Measurements from ENCODE around the gene THBD. TPM values are rescaled to one million over a fixed set of nuclear protein-coding genes. Genes with fewer than 3 reads are reported as not detected.
A peak's percentile ranks its signal among the peaks of the same experiment; 100 is the strongest.
"Not testable (repeated sequence)": the region's sequence is repeated elsewhere in the genome, so short reads cannot be mapped to it uniquely, and the experiment has no call there.

The THBD gene
- total and polyA plus RNA-seq, 2 donors, result 1.6 to 16.8 TPM

DNA sequence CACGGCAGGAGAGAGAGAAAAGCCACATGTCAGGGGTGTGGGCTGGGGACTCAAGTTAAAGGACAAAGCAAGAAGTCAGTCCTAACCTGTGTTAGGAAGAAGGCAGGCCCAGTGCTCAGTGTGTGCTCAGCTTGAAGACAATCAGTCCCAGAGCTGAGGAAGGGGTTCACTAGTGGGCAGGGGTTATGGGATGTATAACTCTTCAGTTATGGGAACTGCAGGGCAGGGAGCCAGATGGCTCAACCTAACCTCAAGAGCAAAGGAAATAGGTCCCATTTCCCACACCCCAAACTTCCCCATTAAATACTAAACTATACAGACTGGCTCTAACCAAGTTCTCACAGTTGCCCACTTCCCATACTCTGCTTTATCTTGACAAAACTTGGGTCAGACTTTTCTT lies 21.8 kb downstream of the THBD start:
- H3K27ac ChIP-seq (ENCODE audit: low read depth in 1 of 2, low read length in 1 of 2), result no peak overlapping the region
- peaks cover 0 to 5% of the 10 kb centered on the region in 2 donors for H3K4me1 ChIP-seq (ENCODE audit: control insufficient read depth in 2 of 2, insufficient read depth in 2 of 2, low read length in 2 of 2)
- DNase-seq (ENCODE audit: low read depth in 6 of 9, low spot score in 9 of 9), result no peak
- no peaks in the 10 kb centered on the region for H3K36me3 ChIP-seq (ENCODE audit: control insufficient read depth in 2 of 2, insufficient read depth in 2 of 2, low read length in 1 of 2)
- no peaks in the 10 kb centered on the region for H3K27me3 ChIP-seq (ENCODE audit: control insufficient read depth in 2 of 2, insufficient read depth in 1 of 2, low read length in 1 of 2)
- no peaks in the 10 kb centered on the region for H3K9me3 ChIP-seq (ENCODE audit: control insufficient read depth in 2 of 2, insufficient read depth in 1 of 2, low read length in 1 of 2)
- H3K4me3 ChIP-seq (ENCODE audit: low read length in 2 of 2), result no peak overlapping the region
- WGBS, result 17% methylated on average over 1 of the region's 1 CpG

DNA sequence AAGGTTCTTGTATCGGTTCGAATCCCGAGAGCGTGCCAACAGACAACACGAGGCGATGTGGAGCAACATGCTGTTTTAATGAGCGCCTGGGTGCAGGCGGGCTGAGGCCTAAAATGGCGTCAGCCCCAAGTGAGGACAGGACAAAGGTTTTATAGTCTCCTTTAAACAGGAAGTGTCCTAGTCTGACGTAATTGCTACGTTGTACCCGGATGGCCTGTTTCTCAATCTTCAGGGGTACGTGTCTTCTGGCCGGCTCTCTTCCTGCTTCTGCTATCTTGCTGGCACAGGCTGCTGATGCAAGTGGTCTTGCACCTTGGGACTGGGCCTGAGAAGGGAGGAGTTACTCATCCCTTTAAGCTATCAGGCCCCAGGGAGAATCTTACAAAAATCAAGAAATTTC lies 24.0 kb downstream of the THBD start:
- H3K27ac ChIP-seq (ENCODE audit: low read depth in 1 of 2, low read length in 1 of 2), result not testable (repeated sequence)

DNA sequence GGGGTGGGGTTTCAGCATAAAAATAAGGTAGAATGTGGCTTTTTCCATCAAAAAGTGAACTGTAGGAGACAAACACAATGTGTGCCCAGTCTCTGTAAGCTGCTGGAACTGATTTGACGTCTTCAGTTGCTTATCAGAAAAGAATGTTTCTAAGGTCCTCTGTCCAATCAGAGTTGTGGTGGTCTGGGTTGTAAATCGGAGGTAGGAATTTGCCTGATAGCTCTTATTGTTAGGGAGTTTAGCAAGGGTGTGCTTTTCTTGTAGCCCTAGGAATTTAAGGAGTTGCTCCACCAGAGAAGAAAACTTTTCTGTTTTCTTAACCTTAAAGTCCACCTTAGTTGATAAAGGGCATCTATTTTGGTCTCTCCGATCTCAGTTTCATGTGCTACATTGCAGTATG lies 24.8 kb downstream of the THBD start:
- Histone ChIP-seq H3K27ac (ENCODE audit: low read depth in 1 of 2, low read length in 1 of 2) (no peak overlapping the region), H3K9me3 (ENCODE audit: control insufficient read depth in 2 of 2, insufficient read depth in 1 of 2, low read length in 1 of 2) (no peaks in the 10 kb centered on the region), H3K4me3 (ENCODE audit: low read length in 2 of 2) (no peak overlapping the region), H3K4me1 (ENCODE audit: control insufficient read depth in 2 of 2, insufficient read depth in 2 of 2, low read length in 2 of 2) (no peaks in the 10 kb centered on the region), H3K27me3 (ENCODE audit: control insufficient read depth in 2 of 2, insufficient read depth in 1 of 2, low read length in 1 of 2) (no peaks in the 10 kb centered on the region), H3K36me3 (ENCODE audit: control insufficient read depth in 2 of 2, insufficient read depth in 2 of 2, low read length in 1 of 2) (no peaks in the 10 kb centered on the region)
- DNase-seq (ENCODE audit: low read depth in 6 of 9, low spot score in 9 of 9), result no peak
- whole genome bisulfite sequencing, result 96% methylated on average over 3 of the region's 3 CpGs

More for the DNA sequence above, 24.0 kb downstream of the THBD start:
- H3K36me3 ChIP-seq (ENCODE audit: control insufficient read depth in 2 of 2, insufficient read depth in 2 of 2, low read length in 1 of 2); H3K9me3 ChIP-seq (ENCODE audit: control insufficient read depth in 2 of 2, insufficient read depth in 1 of 2, low read length in 1 of 2); H3K27me3 ChIP-seq (ENCODE audit: control insufficient read depth in 2 of 2, insufficient read depth in 1 of 2, low read length in 1 of 2); H3K4me1 ChIP-seq (ENCODE audit: control insufficient read depth in 2 of 2, insufficient read depth in 2 of 2, low read length in 2 of 2); DNase-seq (ENCODE audit: low read depth in 6 of 9, low spot score in 9 of 9); H3K4me3 ChIP-seq (ENCODE audit: low read length in 2 of 2): not testable (repeated sequence)
- 95% methylated on average over 14 of the region's 14 CpGs for WGBS

DNA sequence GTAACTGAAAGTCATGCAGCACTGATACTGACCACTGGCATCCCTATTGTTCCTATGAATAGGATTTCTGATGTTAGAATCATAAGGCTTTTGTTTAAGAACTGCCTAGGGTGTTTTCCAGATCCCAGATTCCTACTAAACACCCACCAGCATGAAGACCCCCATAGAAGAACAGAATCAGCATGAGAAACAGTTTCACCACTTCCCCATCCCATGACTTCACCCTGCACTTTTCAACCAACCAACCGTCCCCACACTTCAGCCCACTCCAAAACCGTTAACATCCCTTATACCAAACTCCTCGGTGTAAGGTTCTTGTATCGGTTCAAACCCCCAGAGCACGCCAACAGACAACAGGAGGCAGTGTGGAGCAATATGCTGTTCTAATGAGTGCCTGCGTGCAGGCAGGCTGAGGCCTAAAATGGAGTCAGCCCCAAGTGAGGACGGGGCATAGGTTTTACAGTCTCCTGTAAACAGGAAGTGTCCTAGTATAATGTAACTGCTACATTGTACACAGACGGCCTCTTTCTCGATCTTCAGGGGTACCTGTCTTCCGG lies 25.8 kb downstream of the THBD start:
- no peak overlapping the region for H3K27ac ChIP-seq (ENCODE audit: low read depth in 1 of 2, low read length in 1 of 2)
- no peaks in the 10 kb centered on the region for H3K36me3 ChIP-seq (ENCODE audit: control insufficient read depth in 2 of 2, insufficient read depth in 2 of 2, low read length in 1 of 2)
- no peaks in the 10 kb centered on the region for H3K4me1 ChIP-seq (ENCODE audit: control insufficient read depth in 2 of 2, insufficient read depth in 2 of 2, low read length in 2 of 2)
- no peaks in the 10 kb centered on the region for H3K27me3 ChIP-seq (ENCODE audit: control insufficient read depth in 2 of 2, insufficient read depth in 1 of 2, low read length in 1 of 2)
- no peak for DNase-seq (ENCODE audit: low read depth in 6 of 9, low spot score in 9 of 9)
- 95% methylated on average over 10 of the region's 10 CpGs for WGBS
- no peak overlapping the region for H3K4me3 ChIP-seq (ENCODE audit: low read length in 2 of 2)
- H3K9me3 ChIP-seq (ENCODE audit: control insufficient read depth in 2 of 2, insufficient read depth in 1 of 2, low read length in 1 of 2), result no peaks in the 10 kb centered on the region

DNA sequence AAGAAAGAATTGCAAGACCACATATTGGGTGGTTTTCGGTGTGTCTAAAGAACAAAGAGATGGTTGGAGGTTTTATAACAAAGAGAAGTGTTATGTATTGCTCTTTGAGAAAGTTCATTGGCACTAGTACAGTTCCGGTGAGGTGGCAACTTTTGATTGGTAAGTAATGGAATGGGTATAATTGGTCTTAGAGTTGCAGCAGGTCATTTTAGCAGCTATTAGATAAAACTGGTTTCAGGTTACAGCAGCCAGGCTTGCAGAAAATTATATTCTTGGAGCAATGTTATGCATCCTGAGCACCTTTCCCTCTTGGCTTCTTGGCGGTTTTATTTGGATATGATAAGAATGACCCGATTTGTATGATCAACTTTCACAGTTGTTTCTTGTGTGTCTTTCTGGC lies 26.6 kb downstream of the THBD start:
- H3K4me3 ChIP-seq (ENCODE audit: low read length in 2 of 2), result no peak overlapping the region
- no peaks in the 10 kb centered on the region for H3K36me3 ChIP-seq (ENCODE audit: control insufficient read depth in 2 of 2, insufficient read depth in 2 of 2, low read length in 1 of 2)
- no peaks in the 10 kb centered on the region for H3K27me3 ChIP-seq (ENCODE audit: control insufficient read depth in 2 of 2, insufficient read depth in 1 of 2, low read length in 1 of 2)
- no peak overlapping the region for H3K27ac ChIP-seq (ENCODE audit: low read depth in 1 of 2, low read length in 1 of 2)
- H3K9me3 ChIP-seq (ENCODE audit: control insufficient read depth in 2 of 2, insufficient read depth in 1 of 2, low read length in 1 of 2), result no peaks in the 10 kb centered on the region
- 95% methylated on average over 4 of the region's 4 CpGs for WGBS
- peaks cover under 1% of the 10 kb centered on the region in 2 donors for H3K4me1 ChIP-seq (ENCODE audit: control insufficient read depth in 2 of 2, insufficient read depth in 2 of 2, low read length in 2 of 2)
- no peak for DNase-seq (ENCODE audit: low read depth in 6 of 9, low spot score in 9 of 9)

DNA sequence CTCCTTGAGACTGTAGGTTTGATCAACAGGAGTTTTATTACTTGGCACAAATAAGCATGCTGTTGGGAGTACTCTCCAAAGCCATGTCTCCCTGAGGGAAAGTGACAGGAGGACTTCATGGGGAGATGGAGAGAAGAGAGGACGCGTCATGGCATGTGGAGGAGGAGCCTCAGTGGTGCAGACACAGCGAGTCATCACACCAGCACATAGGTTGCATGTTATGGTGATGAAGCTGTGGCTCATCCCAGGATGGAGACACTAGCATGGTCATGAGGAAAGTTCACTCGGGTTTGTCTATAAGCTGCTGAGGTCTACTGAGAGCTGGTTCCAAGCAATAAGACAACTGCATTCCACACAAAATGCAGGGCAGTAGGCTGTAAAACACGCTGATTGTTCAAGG lies 27.5 kb downstream of the THBD start:
- H3K36me3 ChIP-seq (ENCODE audit: control insufficient read depth in 2 of 2, insufficient read depth in 2 of 2, low read length in 1 of 2), result no peaks in the 10 kb centered on the region
- H3K4me3 ChIP-seq (ENCODE audit: low read length in 2 of 2), result no peak overlapping the region
- no peak for DNase-seq (ENCODE audit: low read depth in 6 of 9, low spot score in 9 of 9)
- no peaks in the 10 kb centered on the region for H3K9me3 ChIP-seq (ENCODE audit: control insufficient read depth in 2 of 2, insufficient read depth in 1 of 2, low read length in 1 of 2)
- H3K27ac ChIP-seq (ENCODE audit: low read depth in 1 of 2, low read length in 1 of 2), result no peak overlapping the region
- peaks cover 4 to 9% of the 10 kb centered on the region in 2 donors for H3K4me1 ChIP-seq (ENCODE audit: control insufficient read depth in 2 of 2, insufficient read depth in 2 of 2, low read length in 2 of 2)
- WGBS, result 98% methylated on average over 5 of the region's 5 CpGs
- H3K27me3 ChIP-seq (ENCODE audit: control insufficient read depth in 2 of 2, insufficient read depth in 1 of 2, low read length in 1 of 2), result no peaks in the 10 kb centered on the region

DNA sequence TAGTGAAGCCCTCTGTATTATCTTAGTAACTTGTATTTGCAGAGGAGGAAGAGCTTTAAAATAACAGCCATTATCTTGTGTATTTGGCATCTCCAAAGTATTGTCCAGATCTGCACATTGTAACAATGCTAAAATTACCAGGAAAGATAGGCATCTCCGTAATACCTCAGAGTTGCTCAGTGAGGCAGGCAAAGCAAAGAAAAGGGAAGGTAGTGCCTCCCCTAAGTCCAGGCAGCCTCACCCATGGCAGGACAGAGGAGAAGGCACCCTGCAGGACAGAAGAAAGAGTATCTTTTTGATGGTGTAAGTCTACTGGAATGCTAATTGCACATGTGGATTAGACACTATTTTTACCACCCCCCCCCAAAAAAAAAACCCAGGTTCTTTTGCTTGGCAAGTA lies 27.9 kb downstream of the THBD start:
- peaks cover 5 to 12% of the 10 kb centered on the region in 2 donors for H3K4me1 ChIP-seq (ENCODE audit: control insufficient read depth in 2 of 2, insufficient read depth in 2 of 2, low read length in 2 of 2)
- H3K9me3 ChIP-seq (ENCODE audit: control insufficient read depth in 2 of 2, insufficient read depth in 1 of 2, low read length in 1 of 2), result no peaks in the 10 kb centered on the region
- no peaks in the 10 kb centered on the region for H3K36me3 ChIP-seq (ENCODE audit: control insufficient read depth in 2 of 2, insufficient read depth in 2 of 2, low read length in 1 of 2)
- WGBS, result 93% methylated on average over 1 of the region's 1 CpG
- no peaks in the 10 kb centered on the region for H3K27me3 ChIP-seq (ENCODE audit: control insufficient read depth in 2 of 2, insufficient read depth in 1 of 2, low read length in 1 of 2)
- no peak overlapping the region for H3K4me3 ChIP-seq (ENCODE audit: low read length in 2 of 2)
- H3K27ac ChIP-seq (ENCODE audit: low read depth in 1 of 2, low read length in 1 of 2), result no peak overlapping the region
- DNase-seq (ENCODE audit: low read depth in 6 of 9, low spot score in 9 of 9), result no peak

DNA sequence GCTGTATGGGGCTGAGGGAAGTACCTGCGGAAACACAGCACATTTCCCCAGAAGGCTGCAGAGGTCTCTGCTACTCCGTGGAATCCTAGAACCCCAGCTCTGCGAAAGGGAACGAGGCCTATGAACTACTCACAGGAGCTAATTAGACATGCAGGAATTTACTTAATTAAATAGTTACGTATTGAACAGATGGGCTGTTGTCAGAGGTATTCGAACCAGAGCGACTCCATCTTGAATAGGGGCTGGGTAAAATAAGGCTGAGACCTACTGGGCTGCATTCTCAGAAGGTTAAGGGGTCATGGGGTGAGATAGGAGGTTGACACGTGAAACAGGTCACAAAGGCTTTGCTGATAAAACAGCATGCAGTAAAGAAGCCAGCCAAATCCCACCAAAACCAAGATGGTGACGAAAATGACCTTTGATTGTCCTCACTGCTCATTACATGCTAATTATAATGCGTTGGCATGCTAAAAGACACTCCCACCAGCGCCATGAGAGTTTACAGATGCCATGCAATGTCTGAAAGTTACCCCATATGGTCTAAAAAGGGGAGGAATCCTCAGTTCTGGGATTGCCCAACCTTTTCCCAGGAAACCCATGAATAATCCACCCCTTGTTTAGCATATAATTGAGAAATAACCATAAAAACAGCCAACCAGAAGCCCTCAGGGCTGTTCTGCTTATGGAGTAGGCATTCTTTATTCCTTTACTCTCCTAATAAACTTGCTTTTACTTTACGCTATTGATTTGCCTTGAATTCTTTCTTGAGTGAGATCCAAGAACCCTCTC lies 29.0 kb downstream of the THBD start:
- H3K4me3 ChIP-seq (ENCODE audit: low read length in 2 of 2), result no peak overlapping the region
- no peaks in the 10 kb centered on the region for H3K36me3 ChIP-seq (ENCODE audit: control insufficient read depth in 2 of 2, insufficient read depth in 2 of 2, low read length in 1 of 2)
- H3K27me3 ChIP-seq (ENCODE audit: control insufficient read depth in 2 of 2, insufficient read depth in 1 of 2, low read length in 1 of 2), result no peaks in the 10 kb centered on the region
- WGBS, result 98% methylated on average over 12 of the region's 12 CpGs
- H3K9me3 ChIP-seq (ENCODE audit: control insufficient read depth in 2 of 2, insufficient read depth in 1 of 2, low read length in 1 of 2), result no peaks in the 10 kb centered on the region
- H3K27ac ChIP-seq (ENCODE audit: low read depth in 1 of 2, low read length in 1 of 2), result no peak overlapping the region
- H3K4me1 ChIP-seq (ENCODE audit: control insufficient read depth in 2 of 2, insufficient read depth in 2 of 2, low read length in 2 of 2), result peaks cover 5 to 16% of the 10 kb centered on the region in 2 donors
- no peak for DNase-seq (ENCODE audit: low read depth in 6 of 9, low spot score in 9 of 9)

DNA sequence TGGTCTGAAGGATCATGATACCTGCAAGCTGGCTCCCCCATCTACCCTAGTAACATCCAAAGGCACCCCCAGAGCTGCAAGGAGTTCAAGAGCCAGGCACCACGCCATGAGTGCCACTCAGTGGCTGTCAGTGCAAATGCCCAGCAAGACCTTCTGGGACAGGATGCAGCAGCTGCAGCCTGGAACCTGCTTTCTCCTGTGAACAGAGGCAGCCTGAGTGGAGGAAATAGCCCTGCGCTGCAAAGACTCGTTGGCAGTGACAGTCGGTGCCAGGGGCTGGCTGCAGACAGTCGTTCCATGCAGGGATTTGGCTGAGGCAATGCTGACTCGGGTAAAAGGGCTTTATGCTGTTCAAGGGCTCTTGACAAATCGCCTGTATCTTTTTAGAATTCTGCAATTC lies 30.1 kb downstream of the THBD start:
- 76% methylated on average over 7 of the region's 7 CpGs for WGBS
- H3K4me3 ChIP-seq (ENCODE audit: low read length in 2 of 2), result no peak overlapping the region
- no peak overlapping the region for H3K27ac ChIP-seq (ENCODE audit: low read depth in 1 of 2, low read length in 1 of 2)
- H3K4me1 ChIP-seq (ENCODE audit: control insufficient read depth in 2 of 2, insufficient read depth in 2 of 2, low read length in 2 of 2), result peaks cover 5 to 16% of the 10 kb centered on the region in 2 donors
- DNase-seq (ENCODE audit: low read depth in 6 of 9, low spot score in 9 of 9), result peak in 5 of 9 donors; percentile 13 to 31 (median 28)
- no peaks in the 10 kb centered on the region for H3K36me3 ChIP-seq (ENCODE audit: control insufficient read depth in 2 of 2, insufficient read depth in 2 of 2, low read length in 1 of 2)
- no peaks in the 10 kb centered on the region for H3K9me3 ChIP-seq (ENCODE audit: control insufficient read depth in 2 of 2, insufficient read depth in 1 of 2, low read length in 1 of 2)
- H3K27me3 ChIP-seq (ENCODE audit: control insufficient read depth in 2 of 2, insufficient read depth in 1 of 2, low read length in 1 of 2), result no peaks in the 10 kb centered on the region

All from thymus (tissue), 11 donors.